ENCODE measurements around the gene PPFIBP2.

DNA sequence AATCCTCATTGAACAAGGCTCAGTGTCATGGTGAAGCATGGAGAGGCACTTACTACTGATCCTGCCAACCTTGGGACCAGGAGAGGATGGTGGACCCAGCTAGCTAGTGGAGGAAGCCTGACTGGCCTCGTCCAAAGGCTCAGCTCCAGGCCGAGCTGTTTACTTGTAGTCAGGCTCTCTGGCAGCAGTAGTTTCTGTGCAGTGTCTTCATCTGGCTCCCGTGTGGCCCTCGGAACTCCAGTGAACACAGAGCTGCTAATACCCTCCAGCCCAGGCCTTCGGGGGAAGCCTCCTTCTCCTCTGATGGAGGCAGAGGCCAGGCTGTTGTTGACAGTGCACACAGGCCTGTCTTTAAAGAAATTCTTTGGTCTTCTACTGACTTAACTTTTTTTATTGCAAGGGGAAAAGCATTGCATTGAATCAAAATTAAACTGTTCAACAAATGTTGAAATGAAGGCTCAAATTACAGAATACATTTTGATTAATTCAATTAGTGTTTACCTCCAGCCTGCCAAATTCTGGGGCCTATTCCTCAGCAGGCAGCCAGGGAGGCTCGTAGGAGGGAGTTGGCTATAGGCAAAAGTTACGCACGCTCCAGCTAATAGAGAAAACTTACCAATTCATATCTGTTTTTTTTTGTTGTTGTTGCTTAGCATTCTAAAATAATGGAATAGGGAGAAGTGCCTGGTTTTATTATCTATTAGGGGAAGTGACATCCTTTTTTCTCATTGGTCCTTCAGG, 18.8 kb downstream of the PPFIBP2 start:
- TF ChIP-seq, protein P1, sequence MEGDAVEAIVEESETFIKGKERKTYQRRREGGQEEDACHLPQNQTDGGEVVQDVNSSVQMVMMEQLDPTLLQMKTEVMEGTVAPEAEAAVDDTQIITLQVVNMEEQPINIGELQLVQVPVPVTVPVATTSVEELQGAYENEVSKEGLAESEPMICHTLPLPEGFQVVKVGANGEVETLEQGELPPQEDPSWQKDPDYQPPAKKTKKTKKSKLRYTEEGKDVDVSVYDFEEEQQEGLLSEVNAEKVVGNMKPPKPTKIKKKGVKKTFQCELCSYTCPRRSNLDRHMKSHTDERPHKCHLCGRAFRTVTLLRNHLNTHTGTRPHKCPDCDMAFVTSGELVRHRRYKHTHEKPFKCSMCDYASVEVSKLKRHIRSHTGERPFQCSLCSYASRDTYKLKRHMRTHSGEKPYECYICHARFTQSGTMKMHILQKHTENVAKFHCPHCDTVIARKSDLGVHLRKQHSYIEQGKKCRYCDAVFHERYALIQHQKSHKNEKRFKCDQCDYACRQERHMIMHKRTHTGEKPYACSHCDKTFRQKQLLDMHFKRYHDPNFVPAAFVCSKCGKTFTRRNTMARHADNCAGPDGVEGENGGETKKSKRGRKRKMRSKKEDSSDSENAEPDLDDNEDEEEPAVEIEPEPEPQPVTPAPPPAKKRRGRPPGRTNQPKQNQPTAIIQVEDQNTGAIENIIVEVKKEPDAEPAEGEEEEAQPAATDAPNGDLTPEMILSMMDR (IDR thresholded peaks at IDR 0.05): no peak
- TF ChIP-seq POLR2A (IDR thresholded peaks at IDR 0.05) (no peak), POLR2AphosphoS5 (IDR thresholded peaks at IDR 0.05) (no peak), EP300 (IDR thresholded peaks at IDR 0.05) (no peak)

All from stomach (tissue), 4 donors.